DMS114 treated with DMSO at 0.1 percent for 48 hours (cell line): ENCODE results near the gene LRRC75B.
"Not testable (repeated sequence)": the region's sequence is repeated elsewhere in the genome, so short reads cannot be mapped to it uniquely, and the experiment has no call there.

Source experiments
- DNase-seq: peaks from one replicate; lab custom pipeline; 2025; ENCODE audit not compliant: unreplicated experiment; lab: John Stamatoyannopoulos, UW

The LRRC75B gene

DNA sequence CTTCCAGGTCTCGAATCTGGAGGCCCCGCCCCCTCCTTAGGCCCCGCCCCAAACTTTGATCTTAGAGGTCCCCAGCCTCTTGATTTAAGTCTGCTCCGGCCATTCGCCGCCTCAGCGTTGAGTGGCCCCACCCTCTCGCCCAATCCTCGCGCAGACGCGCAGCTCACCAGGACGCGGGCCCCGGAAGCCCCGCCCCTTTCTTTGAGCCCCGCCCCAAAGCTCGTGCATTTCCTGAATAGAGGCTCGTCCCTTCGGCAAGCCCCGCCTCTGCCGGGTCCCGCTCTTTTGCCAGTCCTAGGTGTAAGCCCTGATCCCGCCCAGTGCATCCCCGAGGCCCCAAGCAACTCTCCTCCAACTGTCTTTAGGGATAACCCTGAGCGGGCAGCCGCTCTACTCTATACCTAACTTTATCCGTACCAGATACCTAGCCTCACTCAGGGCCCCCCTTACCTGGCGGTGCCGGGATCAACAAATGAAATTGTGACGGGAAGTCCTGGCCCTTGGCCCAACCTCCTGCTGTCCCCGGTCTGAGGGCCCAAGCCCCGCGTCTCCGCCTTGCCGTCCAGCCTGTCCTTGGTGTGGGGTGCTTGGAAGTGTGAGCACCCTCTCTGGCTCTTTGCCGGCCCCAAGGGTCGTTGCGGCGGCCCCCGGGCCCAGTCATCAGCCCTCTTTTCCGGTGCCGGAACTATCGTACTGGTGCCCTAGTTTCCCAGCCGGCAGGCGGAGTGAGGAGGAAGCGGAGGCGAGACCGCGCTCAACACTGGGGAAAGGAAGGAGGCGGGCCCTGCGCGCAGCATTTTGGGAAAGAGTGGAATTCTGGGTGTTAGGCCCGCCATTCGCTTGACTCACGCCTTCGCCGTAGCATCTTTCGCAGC lies 37.5 kb downstream of the LRRC75B start, which contains the start of gene SNRPD3:
Gene SNRPD3, plus strand, starts transcription at position 835 of the 875 bp plus-strand sequence. CDS start 1,676 bp downstream, outside the sequence.
- peak; percentile 91 for DNase-seq

DNA sequence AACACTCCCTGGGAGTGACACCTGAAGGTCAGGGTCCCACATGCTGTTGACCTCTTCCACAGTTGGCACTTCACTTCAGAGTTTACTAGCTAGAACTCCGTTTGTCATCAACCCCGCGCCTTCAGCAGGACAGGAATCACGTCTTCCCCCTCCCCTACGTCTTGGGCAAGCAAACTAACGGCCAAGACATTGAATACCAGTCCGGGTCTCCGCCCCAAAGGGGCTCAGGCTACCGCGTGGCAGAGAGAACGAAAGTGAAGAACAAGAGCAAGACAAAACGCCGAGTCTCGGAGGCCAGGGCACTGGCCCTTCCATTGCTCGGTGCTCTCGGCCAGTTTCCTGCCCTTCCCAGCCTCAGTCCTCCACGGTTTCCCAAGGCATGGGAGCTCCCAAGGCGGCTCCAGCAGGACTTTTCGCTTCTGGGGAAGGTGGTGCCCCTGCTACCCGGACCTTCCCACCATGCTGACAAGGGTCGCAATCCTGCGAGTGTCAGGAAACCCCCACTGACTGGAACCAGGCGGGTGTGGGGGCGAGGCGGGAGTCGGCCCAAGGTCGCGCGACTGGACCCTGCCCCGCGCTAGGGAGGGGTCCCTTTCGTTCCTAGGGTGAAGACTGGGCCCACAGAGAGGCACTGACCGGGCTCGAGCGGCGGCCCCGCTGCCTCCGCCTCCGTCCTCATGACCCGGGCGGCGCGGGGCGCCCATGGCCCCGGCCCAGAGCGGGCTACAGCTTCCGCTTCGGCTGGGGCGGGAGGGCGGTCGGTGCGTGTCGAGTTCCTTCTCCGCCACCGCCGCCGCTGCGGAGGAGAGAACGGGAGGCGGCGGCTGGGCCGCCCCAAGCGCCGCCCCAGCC lies 38.3 kb downstream of the LRRC75B start, which contains the start of gene GUCD1:
Gene GUCD1, minus strand, starts transcription at position 826 of the 852 bp plus-strand sequence. Its CDS starts 147 bp downstream, at position 679.
- DNase-seq = no peak

DNA sequence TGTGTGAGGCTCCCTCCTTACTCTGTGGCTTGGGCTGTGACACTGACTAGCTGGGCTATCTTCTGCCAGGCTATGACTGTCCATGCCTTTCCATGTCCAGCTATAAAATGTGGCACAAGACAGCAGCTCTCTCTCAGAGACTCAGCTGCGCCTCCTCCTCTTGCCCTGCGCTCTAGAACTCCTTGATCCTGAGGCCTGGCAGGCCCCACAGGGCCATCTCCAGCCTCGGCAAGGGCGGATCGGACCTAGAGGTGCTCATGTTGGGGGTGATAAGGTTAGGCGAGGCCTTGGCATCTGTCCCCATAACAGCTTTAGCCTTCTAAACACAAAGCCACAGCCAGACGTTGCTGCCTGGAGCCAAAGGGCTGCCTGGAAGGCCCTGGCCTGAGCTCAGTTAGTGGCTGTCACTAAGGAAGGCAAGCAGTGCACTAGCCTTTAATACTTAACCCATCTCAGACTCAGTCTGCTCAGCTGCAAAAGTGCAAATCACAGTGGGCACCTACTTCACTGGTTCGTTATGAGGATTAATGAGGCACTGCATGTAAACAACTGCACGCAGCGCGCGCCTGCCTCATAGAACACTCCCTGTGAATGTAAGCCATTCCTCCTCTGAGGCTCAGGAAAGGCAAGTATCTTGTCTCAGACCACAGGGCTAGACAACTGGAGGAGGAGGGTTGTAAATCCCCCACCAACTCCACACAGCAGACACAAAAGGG lies 39.1 kb downstream of the LRRC75B start:
- no peak for DNase-seq

DNA sequence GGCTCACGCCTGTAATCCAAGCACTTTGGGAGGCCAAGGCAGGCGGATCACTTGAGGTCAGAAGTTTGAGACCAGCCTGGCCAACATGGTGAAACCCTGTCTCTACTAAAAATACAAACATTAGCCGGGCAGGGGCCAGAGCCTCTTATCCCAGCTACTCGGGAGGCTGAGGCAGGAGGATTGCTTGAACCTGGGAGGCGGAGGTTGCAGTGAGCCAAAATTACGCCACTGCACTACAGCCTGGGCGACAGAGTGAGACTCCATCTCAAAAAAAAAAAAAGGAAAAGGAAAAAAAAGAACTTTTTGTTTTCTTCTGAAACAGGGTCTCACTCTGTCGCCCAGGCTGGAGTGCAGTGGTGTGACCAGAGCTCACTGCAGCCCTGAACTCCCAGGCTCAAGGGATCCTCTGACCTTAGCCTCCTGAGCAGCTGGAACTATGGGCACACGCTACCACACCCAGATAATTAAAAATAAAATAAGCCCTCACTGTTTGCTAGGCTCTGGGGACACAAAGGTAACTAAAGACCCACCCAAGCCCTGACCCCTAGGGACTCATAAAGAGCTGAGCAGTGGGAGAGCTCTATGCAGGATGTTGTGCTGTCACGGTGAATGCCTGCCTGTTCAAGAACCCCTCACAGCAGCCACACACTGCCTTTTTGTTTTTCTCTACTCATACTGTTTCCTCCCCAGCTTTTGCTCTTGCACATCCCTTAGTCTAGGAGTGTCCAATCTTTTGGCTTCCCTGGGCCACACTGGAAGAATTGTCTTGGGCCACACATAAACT lies 40.2 kb downstream of the LRRC75B start:
- DNase-seq = not testable (repeated sequence)

DNA sequence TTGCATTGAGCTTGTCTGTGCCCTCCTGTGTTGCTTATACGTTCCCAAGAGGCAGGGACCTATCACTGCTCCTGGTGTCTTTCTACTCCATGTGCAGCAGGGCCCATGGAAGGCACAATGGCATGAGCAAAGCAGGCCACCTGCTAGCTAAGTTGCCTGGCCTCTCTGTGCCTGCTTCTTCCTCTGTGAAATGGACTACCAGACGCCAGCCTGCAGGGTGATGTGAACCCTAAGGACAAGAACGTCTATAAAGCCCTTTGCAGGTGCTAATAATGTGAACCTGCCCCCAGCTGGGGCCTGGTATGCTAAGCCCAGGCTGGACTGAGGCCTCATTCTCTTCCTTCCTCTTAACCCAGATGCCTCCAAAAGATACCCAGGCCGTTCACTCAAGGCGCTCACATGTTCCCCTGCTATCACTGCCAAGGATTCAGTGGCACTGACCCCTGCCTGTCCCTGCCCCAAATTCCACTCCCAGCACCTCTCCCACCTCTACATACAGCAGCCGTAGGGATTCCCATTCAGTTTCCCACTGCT lies 41.9 kb downstream of the LRRC75B start:
- no peak for DNase-seq

DNA sequence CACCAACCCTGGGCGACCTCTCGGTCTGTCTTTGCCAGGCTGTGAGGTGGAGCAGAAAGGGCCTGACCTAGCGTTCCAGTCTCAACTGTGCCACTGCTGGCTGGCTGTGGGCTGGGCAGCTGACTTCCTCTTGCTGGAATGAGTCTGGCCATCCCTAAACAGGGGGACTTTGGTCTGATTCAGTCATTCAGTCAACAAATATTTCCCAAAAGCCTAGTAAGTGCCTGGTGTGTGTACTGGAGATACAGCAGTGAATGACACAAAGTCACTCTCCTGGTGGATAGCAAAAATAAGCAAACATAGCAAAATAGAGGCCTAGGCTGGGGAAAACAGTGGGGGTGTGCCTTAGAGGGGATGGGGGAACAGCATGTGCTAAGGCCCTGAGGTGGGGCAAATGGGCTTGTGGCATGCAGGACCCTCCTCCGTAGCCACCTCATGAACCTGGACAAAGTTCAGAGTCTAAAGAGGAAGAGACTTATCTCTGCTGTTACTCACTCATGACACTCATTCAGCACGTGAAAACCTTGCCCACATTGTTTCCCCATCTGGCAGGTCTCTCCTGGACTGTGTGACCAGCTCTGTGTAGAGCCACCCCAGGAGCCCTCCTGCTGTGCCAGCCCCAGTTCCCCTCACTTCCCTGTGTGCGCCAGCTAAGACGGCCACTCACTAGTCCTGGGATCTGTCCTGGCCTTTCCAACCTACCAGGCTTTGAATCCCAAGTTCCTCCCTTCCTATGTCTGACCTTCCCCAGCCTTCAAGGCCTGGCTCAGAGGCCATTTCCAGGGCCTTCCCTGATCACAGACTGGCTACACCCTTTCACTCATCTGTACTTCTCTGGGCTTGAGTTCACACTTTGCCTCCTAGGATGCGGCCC lies 42.6 kb downstream of the LRRC75B start:
- DNase-seq = no peak

DNA sequence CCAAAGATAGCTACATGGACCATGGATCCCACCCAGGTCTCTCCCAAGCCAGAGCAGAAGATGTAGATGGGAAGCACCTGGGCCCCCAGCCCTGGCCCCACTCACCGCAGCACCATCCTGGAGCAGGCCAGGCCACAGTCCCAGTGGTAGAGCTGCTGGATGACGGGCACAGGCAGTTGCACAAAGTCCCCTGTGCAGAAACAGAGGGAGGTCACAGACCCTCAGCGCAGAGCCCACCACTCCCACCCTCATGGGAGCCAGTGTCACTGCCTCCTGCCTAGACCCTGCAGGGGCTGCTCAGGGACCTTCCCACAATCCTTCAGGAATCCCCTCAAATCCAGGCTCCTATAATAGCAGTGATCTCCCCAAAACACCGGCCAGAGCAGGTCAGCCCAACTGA lies 44.1 kb downstream of the LRRC75B start:
- DNase-seq = no peak

DNA sequence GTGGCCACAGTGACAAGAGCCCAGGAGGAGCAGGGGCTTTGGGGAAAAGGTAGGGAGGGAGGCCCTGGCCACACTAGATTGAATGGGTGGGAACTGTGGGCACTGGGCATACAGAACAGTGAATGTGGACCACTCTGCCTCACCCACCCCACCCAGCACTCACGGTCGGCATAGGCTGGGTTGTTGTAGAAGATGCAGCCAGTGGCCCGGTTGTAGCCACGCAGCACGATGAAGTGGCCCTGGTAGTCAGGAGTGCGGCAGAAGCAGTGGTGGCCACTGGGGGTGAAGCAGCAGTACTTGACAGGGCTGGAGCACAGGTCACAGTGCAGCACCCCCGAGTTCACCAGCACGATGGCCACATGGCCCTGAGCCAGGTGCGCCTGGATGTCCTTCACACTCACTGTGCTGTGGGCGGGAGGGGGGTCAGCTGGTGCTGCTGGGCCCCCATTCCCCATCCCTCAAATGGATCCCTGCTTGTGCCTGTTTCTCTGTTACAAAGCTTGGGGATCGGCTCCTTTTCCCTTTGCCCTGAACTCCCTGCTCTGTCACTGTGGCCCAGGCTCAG lies 49.1 kb downstream of the LRRC75B start:
- no peak for DNase-seq

DNA sequence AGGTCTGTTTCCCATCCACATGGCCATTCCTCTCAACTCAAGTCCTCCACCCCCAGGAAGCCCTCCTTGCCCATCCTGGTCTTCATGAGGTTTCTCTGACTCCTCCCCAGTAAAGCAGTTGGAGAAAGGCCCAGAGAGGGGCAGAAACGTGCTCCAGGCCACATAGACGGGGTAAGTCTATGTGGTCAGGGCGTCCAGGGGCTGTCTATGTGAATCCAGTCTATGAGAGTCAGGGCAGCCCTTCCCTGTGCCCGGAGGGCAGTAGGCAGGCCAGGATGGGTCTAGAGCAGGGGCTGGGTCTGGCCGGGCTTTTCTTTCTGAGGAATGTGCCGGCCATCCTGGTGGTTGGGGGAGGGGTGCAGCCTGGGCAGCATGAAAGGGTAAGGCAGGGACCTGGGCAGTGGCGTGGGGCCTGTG lies 49.7 kb downstream of the LRRC75B start:
- no peak for DNase-seq

DNA sequence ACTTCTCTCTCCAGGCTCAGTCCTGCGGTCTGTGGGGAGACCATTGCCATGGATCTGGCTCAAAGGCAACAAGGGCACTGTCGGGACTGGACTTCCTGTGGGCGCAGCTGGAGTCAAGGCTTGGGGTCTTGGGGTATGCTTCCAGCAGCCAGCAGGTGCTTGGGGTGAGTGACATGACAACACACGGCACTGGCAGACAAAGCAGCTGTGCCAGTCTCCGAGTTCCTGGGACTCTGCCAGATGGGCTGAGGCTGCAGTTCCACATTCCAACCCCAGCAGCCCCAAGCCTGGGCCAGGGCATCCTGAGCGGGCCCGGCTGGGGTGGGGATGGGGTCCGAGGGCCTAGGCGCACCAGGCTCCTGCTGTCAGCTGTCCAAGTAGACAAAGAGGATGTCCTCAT lies 50.2 kb downstream of the LRRC75B start:
- no peak for DNase-seq

DNA sequence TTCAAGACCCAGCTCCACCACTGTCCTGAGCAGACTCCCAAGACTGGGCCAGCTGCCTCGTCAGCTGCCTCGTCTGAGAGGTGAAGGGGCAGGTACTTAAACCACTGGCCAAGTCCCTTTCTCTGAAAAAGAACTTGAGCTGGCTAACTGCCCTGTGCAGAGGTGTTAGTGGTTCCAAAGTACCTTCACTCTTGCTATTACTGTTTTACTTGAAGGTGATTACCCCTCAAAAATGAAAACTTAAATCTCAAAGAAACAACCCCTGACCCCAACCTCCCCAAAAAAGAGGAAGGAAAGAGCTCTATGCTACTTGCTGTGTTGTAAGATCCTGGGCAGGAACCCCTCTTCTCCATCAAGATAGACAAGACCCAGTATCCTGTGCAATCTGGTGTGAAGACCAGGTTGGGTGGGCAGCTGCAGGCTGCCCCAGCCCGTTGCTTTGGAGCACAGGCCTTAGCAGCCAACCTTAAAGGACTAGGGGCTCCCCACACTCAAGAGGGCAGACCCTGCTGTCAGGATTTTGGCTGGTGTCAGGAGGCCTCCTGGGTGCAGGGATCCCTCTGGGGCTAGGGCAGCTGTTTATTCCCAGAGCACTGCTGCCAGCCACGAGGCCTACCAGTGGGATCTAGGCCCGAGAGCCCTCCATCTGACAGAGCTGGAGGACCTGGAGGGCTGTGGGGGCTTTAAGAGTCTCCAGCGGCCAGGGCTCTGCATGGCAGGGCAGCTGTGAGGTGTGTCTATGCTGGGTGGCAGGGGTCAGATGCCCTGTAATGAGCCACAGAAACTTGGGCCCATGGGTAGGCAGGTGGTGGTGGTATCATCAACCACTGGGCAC lies 51.0 kb downstream of the LRRC75B start:
- no peak for DNase-seq

DNA sequence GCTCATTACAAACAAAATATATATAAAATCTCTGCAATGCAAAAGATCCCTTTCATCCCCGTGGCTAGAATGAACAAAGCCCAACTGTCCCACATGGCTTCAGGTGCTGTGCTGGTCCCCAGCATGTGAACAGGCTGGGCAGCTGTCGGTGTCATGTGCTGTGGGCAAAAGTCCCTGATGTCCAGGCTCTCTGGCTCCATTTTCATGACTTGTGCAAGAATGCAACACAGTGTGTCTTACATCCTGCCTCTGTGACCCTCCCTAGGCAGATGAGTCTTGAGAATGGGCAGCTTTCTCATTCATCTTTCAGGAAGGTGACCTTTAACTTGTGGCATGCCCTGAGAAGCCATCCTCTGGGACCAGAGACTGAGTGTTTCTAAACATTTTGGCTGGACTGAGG lies 52.4 kb downstream of the LRRC75B start:
- no peak for DNase-seq

DNA sequence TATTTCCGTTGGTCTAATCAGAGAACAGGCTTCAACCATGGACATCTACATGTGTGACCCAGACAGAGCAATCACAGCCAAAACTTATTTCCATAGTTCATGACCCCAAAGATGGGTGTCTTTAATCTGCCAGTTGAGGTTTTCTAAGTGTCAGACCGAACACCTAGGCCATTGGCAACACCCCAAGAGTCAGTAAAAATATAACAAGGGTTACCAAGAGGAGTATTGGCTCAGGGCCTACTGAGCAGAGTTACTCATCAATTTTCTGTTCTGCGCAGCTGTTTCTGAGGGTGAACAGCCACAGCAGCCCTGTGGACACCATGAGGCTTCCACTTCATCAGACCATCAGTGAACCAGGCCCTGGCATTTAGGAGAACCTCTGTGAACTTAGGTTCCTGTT lies 56.8 kb downstream of the LRRC75B start:
- DNase-seq = no peak
